GM19099 (cell line): Measurements from ENCODE around the gene PPFIBP1.

Experiments used
- POLR2A ChIP-seq: IDR thresholded peaks from 3 replicates; pipeline ENCODE4 v1.6.1; 2011; ENCODE audit warnings: low read depth; ENCODE audit not compliant: insufficient read length; ENCODE audit errors: extremely low read depth

PPFIBP1 gene

DNA sequence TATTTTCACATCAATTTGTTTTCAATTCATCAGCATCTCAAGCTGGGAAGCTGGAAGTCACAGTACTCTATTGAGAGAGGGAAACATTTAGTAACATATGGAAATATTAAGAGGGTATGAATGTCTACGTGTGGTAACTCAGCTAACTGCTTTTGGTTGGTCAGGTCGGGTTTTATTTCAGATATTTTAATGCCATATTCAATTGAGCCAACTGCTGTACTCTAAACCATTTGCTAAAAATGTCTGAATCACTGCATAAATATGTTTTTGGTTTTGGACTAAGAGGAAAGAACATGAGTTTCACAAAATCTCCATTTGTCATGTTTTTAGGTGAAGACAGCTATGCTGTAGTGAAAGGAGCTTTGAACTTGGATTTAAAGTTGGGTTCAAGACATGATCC, 18.9 kb upstream of the PPFIBP1 start:
- no peak for TF ChIP-seq POLR2A

- TF ChIP-seq POLR2A, result no peak
These were observed 18.2 kb upstream of the PPFIBP1 start for GRCh38 chr12:27505761-27506160.

DNA sequence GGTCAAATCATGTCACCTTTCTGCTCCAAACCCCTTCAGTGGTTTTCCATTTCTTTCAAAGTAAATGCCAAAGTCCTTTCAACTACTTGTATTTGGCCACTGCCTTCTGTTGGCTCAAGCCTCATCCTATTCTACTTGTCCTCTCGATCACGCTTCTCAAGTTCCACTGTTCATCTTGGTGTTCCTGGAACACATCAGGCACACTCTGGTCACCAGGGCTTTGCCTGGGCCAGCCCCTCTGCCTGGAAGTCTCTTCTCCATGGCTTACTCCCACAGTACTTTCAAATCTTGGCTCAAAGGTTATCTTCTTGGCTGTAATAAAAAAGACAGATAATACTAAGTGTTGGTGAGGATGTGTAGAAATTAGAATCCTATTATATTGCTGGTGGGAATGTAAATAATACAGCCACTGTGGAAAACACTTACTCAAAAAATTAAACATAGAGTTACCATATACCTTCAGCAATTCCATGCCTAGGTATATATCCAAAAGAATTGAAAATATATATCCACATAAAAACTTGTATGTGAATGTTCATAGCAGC, 17.3 kb upstream of the PPFIBP1 start:
- no peak for TF ChIP-seq POLR2A

GRCh38 chr12:27508736-27509431, 15.1 kb upstream of the PPFIBP1 start:
- no peak for TF ChIP-seq POLR2A

GRCh38 chr12:27511031-27511722, 12.8 kb upstream of the PPFIBP1 start:
- no peak for TF ChIP-seq POLR2A

- TF ChIP-seq POLR2A, result no peak
These were observed 12.3 kb upstream of the PPFIBP1 start for GRCh38 chr12:27511723-27512045.

DNA sequence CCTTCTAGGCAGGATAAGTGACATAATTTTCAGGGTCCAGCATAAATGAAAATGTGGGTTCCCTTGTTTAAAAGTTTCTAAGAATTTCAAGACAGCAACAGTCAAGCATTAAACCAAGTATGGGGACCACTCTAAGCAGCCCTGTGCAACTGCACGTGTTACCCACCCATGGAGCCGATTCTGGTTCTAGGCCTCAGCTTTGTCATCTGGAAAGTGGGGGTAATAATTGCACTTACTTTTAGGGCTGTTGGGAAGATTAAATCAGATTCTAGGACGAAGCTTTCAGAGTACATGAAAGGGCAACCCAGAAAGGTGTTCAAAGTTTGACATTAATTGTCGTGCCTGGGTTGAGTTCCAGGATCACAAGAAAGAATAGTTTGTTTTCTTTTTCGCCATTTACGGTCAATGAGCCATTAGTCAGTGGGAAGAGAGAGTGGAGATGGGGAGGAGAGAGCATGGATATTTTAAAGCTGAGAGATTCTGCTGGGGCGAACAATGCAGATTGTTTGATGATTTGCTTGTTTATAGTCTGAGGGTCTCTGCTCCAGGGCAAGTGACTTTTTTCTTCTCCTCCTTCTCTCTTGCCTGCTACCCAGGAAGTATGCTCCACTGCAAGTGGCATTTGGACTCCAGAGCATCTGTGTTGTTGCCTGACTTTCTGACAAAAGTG, 10.7 kb upstream of the PPFIBP1 start:
- TF ChIP-seq POLR2A, result no peak

- TF ChIP-seq POLR2A, result no peak
These were observed 8.3 kb upstream of the PPFIBP1 start for GRCh38 chr12:27515671-27516070.

DNA sequence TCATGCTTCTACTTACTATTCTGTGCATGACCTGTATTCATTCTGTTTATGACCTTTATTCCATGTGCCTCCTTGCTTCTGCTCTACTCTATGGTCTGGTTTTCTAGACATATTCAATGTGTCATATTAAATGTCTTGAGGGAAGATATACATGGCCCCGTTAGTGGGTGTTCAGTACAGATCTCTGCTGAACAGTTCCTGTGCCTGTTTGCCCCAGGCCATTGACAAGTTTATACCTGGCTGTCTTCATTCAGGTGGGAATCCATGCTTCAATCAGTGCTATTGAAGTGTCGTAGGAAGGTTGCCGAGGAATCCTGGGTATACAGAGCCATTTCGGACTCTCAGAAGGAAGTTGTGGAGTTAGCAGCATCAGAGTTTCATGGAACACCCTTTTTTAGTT, 7.4 kb upstream of the PPFIBP1 start:
- TF ChIP-seq POLR2A, result no peak

GRCh38 chr12:27517546-27517945, 6.5 kb upstream of the PPFIBP1 start:
- no peak for TF ChIP-seq POLR2A

- TF ChIP-seq POLR2A, result no peak
These were observed 5.9 kb upstream of the PPFIBP1 start for GRCh38 chr12:27517961-27518665.

DNA sequence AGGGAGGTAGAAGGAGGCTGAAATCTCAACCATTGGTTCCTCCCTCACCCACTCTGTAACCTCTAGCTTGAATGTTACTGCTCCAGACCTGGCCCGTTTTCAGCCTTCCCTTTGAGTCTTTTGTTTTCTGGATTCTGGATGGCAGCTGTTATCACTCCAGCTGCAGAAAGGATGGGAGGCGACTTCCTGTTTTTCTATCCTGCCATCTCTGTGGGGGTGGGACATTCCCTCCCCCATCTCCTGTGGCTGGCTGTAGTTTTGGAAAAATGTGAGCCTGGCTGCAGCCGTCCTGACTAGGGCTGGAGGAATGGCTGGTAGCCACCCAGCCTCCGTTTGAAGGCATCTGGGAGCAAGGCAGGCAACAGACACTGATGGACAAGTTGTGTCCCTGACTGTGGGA, 2.9 kb upstream of the PPFIBP1 start:
- TF ChIP-seq POLR2A, result no peak

DNA sequence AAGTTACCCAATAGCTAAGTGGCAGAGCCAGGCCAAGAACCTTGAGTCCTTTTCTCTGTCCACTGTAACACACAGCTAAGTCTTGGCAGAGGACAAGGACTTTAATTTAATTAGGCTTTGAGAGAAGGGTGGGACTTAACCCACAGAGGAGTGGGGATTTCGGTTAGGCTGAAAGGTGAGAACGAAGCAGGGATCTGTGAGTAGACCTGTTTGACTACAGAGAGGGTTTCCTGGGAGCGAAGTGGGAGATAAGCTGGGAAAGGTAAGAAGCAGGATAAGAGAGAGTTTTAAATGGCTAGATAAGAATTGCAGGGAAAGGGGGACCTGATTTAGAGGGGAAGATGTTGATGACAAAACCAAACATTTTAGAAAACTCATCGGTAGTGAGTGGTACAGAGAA, 2.0 kb upstream of the PPFIBP1 start:
- no peak for TF ChIP-seq POLR2A

- no peak for TF ChIP-seq POLR2A
These were observed 733 bp upstream of the PPFIBP1 start for GRCh38 chr12:27523305-27523641.

DNA sequence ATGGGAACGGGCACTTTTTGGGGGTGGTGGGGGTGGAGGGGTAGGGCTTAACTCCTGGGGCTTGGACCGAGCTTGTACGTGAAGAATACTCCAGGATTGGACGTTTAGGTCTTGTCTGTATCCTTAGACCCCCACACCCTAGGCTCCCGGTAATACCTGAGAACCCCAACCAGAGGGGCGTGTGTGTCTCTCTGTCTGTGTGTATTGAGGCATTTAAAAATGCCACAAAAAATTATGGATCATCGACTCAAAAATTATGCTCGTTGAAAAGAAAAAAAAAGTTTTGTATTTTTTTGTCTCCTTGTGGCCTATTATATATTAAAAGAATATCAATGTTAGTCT, 459 bp downstream of the PPFIBP1 start:
- no peak for TF ChIP-seq POLR2A

GRCh38 chr12:27524839-27525753, 1.1 kb downstream of the PPFIBP1 start:
- no peak for TF ChIP-seq POLR2A
